ENCODE measurements around the gene USH1C. TPM values are rescaled to one million over a fixed set of nuclear protein-coding genes. Genes with fewer than 3 reads are reported as not detected.

The USH1C gene
- total RNA-seq, 1 experiment from 2014 or later = 101 TPM

DNA sequence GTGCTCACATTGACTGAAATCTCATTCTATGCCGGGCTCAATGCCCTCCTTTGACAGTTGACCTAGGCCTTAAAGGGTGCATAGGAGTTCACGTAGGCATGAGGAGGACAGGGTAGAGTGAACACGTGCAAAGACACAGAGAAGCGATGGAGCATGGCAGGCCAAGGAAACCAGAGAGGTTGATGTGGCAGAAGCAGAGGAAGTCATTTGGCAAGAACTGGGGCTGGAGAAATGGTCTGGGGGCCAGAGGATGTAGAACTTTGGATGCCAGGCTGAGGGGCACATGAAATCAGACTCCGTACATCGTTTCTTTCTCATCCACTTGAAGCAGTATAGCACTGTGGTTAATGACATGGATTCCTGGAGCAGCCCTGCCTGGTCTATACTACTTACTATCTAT lies 54.0 kb downstream of the USH1C start:
- DNase-seq = no peak
- TF ChIP-seq, protein P1, sequence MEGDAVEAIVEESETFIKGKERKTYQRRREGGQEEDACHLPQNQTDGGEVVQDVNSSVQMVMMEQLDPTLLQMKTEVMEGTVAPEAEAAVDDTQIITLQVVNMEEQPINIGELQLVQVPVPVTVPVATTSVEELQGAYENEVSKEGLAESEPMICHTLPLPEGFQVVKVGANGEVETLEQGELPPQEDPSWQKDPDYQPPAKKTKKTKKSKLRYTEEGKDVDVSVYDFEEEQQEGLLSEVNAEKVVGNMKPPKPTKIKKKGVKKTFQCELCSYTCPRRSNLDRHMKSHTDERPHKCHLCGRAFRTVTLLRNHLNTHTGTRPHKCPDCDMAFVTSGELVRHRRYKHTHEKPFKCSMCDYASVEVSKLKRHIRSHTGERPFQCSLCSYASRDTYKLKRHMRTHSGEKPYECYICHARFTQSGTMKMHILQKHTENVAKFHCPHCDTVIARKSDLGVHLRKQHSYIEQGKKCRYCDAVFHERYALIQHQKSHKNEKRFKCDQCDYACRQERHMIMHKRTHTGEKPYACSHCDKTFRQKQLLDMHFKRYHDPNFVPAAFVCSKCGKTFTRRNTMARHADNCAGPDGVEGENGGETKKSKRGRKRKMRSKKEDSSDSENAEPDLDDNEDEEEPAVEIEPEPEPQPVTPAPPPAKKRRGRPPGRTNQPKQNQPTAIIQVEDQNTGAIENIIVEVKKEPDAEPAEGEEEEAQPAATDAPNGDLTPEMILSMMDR (IDR thresholded peaks at IDR 0.05; ENCODE audit: insufficient read depth in 1 of 2, low read depth in 1 of 2, low read length in 1 of 2, severe bottlenecking in 1 of 2, unreplicated experiment in 1 of 2) = no peak
- no peak overlapping the region for H3K4me3 ChIP-seq (ENCODE audit: low read depth, low read length)
- H3K36me3 Mint-ChIP-seq (ENCODE audit: insufficient read depth, unreplicated experiment) = peaks cover 17% of the 10 kb centered on the region
- no peak overlapping the region for H3K4me3 Mint-ChIP-seq (ENCODE audit: unreplicated experiment)
- no peak overlapping the region for H3K27ac Mint-ChIP-seq (ENCODE audit: unreplicated experiment)
- peaks cover 14% of the 10 kb centered on the region for H3K4me1 ChIP-seq
- intact Hi-C loops (cut with micrococcal nuclease; ENCODE audit: unreplicated experiment) = no loop called here
- no TSS peak for BruUV-seq (replicated peaks)
- POLR2A ChIA-PET = no interaction called here
- H3K27me3 Mint-ChIP-seq (ENCODE audit: insufficient read depth, unreplicated experiment) = peaks cover 9% of the 10 kb centered on the region
- no peaks in the 10 kb centered on the region for H3K36me3 ChIP-seq (ENCODE audit: control insufficient read depth, insufficient read depth, low read length)
- H3K9me3 ChIP-seq = no peaks in the 10 kb centered on the region
- CTCF ChIA-PET = no interaction called here
- H3K27me3 ChIP-seq (replicated peaks; ENCODE audit: control insufficient read depth, insufficient read depth, low read length) = no peaks in the 10 kb centered on the region
- peaks cover 6% of the 10 kb centered on the region for H3K4me1 Mint-ChIP-seq (ENCODE audit: low read depth, unreplicated experiment)
- no peaks in the 10 kb centered on the region for H3K9me3 Mint-ChIP-seq (ENCODE audit: unreplicated experiment)

DNA sequence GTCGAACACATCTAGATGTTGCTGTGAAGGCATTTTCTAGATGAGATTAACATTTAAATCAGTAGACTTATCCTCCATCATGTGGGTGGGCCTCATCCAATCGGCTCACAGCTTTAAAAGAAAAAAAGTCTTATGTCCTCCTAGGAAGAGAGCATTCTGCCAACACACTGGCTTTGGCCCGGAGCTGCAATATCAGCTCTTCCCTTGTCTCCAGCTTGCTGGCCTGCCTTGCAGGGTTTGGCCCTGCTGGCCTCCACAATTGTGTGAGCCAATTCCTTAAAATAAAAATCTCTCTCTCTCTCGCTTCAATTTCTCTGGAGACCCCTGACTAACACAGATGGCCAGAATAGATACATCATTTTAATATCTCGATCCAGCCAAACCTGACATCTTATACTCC lies 54.5 kb downstream of the USH1C start:
- Mint-ChIP-seq H3K4me1 (ENCODE audit: low read depth, unreplicated experiment) (peaks cover 6% of the 10 kb centered on the region), H3K4me3 (ENCODE audit: unreplicated experiment) (no peak overlapping the region), H3K27me3 (ENCODE audit: insufficient read depth, unreplicated experiment) (peaks cover 9% of the 10 kb centered on the region), H3K9me3 (ENCODE audit: unreplicated experiment) (no peaks in the 10 kb centered on the region), H3K36me3 (ENCODE audit: insufficient read depth, unreplicated experiment) (peaks cover 15% of the 10 kb centered on the region), H3K27ac (ENCODE audit: unreplicated experiment) (no peak overlapping the region)
- TF ChIP-seq, protein P1 (IDR thresholded peaks at IDR 0.05; ENCODE audit: insufficient read depth in 1 of 2, low read depth in 1 of 2, low read length in 1 of 2, severe bottlenecking in 1 of 2, unreplicated experiment in 1 of 2) = no peak
- Histone ChIP-seq H3K36me3 (ENCODE audit: control insufficient read depth, insufficient read depth, low read length) (no peaks in the 10 kb centered on the region), H3K27me3 (replicated peaks; ENCODE audit: control insufficient read depth, insufficient read depth, low read length) (no peaks in the 10 kb centered on the region), H3K4me3 (ENCODE audit: low read depth, low read length) (no peak overlapping the region), H3K9me3 (no peaks in the 10 kb centered on the region), H3K4me1 (peaks cover 14% of the 10 kb centered on the region)
- BruUV-seq (replicated peaks) = no TSS peak
- intact Hi-C loops (cut with micrococcal nuclease; ENCODE audit: unreplicated experiment) = no loop called here
- POLR2A ChIA-PET = no interaction called here
- no peak for DNase-seq
- CTCF ChIA-PET = no interaction called here

- Histone ChIP-seq H3K9me3 (no peaks in the 10 kb centered on the region), H3K4me1 (peaks cover 14% of the 10 kb centered on the region), H3K4me3 (ENCODE audit: low read depth, low read length) (no peak overlapping the region), H3K27me3 (replicated peaks; ENCODE audit: control insufficient read depth, insufficient read depth, low read length) (no peaks in the 10 kb centered on the region), H3K36me3 (ENCODE audit: control insufficient read depth, insufficient read depth, low read length) (no peaks in the 10 kb centered on the region)
- Mint-ChIP-seq H3K36me3 (ENCODE audit: insufficient read depth, unreplicated experiment) (peaks cover 3% of the 10 kb centered on the region), H3K27ac (ENCODE audit: unreplicated experiment) (no peak overlapping the region), H3K27me3 (ENCODE audit: insufficient read depth, unreplicated experiment) (peaks cover 9% of the 10 kb centered on the region), H3K4me1 (ENCODE audit: low read depth, unreplicated experiment) (peaks cover 6% of the 10 kb centered on the region), H3K9me3 (ENCODE audit: unreplicated experiment) (no peaks in the 10 kb centered on the region), H3K4me3 (ENCODE audit: unreplicated experiment) (no peak overlapping the region)
- no TSS peak for BruUV-seq (replicated peaks)
- TF ChIP-seq, protein P1 (IDR thresholded peaks at IDR 0.05; ENCODE audit: insufficient read depth in 1 of 2, low read depth in 1 of 2, low read length in 1 of 2, severe bottlenecking in 1 of 2, unreplicated experiment in 1 of 2) = no peak
- no peak for DNase-seq
- intact Hi-C loops (cut with micrococcal nuclease; ENCODE audit: unreplicated experiment) = no loop called here
- ChIA-PET POLR2A (no interaction called here), CTCF (no interaction called here)
These were observed 55.7 kb downstream of the USH1C start for GRCh38 chr11:17488563-17488962.

Measured in Caco-2 (cell line).